Activated naive CD4-positive, alpha-beta T cell treated with anti-CD3 and anti-CD28 coated beads, Interleukin-2, amount 50 U/mL, for 24 hours (primary cell): ENCODE results near the gene PDZD8.

Source experiments
- H3K27ac Mint-ChIP-seq: one replicate; pipeline ENCODE4 v1.8.0; 2021; ENCODE audit warnings: mild to moderate bottlenecking, mixed read lengths
- H3K27me3 Mint-ChIP-seq: one replicate; pipeline ENCODE4 v1.8.0; 2021; ENCODE audit warnings: mixed read lengths
- H3K36me3 Mint-ChIP-seq: one replicate; pipeline ENCODE4 v1.8.0; 2021; ENCODE audit warnings: mixed read lengths
- H3K4me1 Mint-ChIP-seq: one replicate; pipeline ENCODE4 v1.8.0; 2021; ENCODE audit warnings: mixed read lengths
- H3K4me3 Mint-ChIP-seq: one replicate; pipeline ENCODE4 v1.8.0; 2021; ENCODE audit warnings: mild to moderate bottlenecking, mixed read lengths
- H3K9me3 Mint-ChIP-seq: one replicate; pipeline ENCODE4 v1.8.0; 2021; ENCODE audit warnings: mixed read lengths

PDZD8 gene

GRCh38 chr10:117262903-117263293, 112.3 kb downstream of the PDZD8 start:
- H3K4me3 Mint-ChIP-seq: no peak overlapping the region
- H3K4me1 Mint-ChIP-seq: peaks cover 10% of the 10 kb centered on the region
- H3K36me3 Mint-ChIP-seq: no peaks in the 10 kb centered on the region
- H3K27ac Mint-ChIP-seq: no peak overlapping the region
- H3K27me3 Mint-ChIP-seq: peaks cover 20% of the 10 kb centered on the region
- no peaks in the 10 kb centered on the region for H3K9me3 Mint-ChIP-seq

DNA sequence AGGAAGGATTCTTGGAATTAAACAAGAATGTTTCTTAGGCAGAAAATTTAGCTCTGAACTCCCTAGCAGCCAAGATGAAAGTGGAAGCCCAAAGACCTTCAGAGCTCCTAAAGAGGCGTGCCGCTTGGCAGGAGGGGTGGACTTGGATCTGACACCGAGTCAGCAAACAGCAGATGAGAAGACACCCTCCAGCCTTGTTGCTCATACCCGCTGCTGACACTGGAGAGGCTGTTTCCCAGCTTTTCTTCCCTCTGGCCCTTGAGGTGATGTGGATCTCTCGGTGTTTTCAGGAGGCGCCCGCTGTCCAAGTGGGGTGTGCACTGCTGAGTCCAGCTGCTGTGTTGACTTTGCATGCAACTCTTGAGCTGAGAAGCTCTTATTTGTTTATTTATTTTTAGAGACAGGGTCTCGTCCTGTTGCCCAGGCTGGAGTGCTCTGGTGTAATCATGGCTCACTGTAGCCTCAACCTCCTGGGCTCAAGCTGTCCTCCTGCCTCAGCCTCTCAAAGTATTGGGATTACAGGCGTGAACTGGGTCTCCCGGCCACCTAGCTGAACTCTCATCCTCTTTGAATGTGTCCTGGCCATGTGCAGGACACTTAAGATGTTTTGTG, 112.8 kb downstream of the PDZD8 start:
- Mint-ChIP-seq H3K36me3 (no peaks in the 10 kb centered on the region), H3K4me3 (no peak overlapping the region), H3K27me3 (peaks cover 20% of the 10 kb centered on the region), H3K27ac (no peak overlapping the region), H3K9me3 (no peaks in the 10 kb centered on the region), H3K4me1 (peaks cover 10% of the 10 kb centered on the region)

DNA sequence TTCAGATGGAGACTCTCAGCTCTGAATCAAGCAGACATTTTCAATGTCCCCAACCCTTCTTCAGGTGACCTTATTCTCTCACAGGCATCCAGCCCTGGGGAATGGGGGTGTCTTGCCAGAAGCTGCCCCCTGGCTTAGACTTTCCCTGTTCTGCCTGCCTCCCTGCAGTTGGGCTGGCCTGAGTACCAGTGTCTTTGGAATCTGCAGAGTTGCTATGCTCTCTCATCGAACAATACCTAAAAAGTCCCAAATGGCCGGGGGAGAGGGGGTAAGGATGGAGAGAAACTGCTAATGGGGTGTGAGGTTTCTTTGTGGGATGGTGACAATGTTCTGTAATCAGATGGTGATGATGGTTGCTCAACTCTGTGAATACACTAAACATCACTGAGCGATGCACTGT, 113.7 kb downstream of the PDZD8 start:
- H3K9me3 Mint-ChIP-seq: no peaks in the 10 kb centered on the region
- H3K27me3 Mint-ChIP-seq: peaks cover 20% of the 10 kb centered on the region
- H3K4me1 Mint-ChIP-seq: peaks cover 10% of the 10 kb centered on the region
- no peaks in the 10 kb centered on the region for H3K36me3 Mint-ChIP-seq
- H3K4me3 Mint-ChIP-seq: no peak overlapping the region
- H3K27ac Mint-ChIP-seq: no peak overlapping the region

DNA sequence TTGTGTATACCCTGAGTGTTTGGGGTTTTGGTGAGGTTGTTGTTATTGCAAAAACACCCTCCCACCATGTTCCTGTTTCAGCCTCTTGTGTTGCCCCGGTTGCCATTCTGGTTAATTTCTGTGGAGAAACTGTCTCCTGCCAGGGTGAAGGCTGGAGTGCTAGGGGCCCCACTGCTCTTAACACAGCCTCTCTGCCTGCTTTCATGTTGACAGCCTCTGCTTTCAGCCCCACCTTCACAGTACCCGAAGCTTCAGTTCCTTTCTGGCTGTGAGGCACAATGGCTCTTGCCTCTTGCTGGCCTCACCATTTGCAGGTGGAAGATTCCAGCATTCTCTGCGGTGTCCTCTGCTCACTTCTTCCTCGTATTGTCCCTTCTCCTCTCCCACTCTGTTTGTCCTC, 115.2 kb downstream of the PDZD8 start:
- Mint-ChIP-seq H3K9me3 (no peaks in the 10 kb centered on the region), H3K4me1 (peaks cover 10% of the 10 kb centered on the region), H3K36me3 (no peaks in the 10 kb centered on the region), H3K4me3 (no peak overlapping the region), H3K27ac (no peak overlapping the region), H3K27me3 (peaks cover 17% of the 10 kb centered on the region)

DNA sequence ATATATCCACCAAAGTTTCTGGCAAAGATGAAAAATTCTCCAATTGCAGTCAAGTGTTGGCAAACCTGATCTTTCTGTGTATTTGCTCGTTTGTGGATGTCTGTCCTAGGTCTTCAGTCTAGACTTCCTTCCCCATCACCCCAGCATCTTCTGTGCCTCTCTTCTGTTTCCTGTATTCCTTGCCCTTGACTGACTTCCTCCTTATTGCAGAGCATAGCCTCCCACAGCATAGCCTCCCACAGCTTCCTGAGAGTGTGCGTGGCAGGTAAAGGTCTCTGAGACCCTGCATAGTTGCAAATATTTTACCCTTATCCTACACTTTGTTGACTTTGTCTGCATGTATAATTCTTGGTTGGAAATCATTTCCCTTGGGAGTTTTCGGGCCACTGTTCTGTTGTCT, 116.0 kb downstream of the PDZD8 start:
- Mint-ChIP-seq H3K27me3 (peaks cover 16% of the 10 kb centered on the region), H3K4me3 (no peak overlapping the region), H3K9me3 (no peaks in the 10 kb centered on the region), H3K4me1 (peaks cover 10% of the 10 kb centered on the region), H3K27ac (no peak overlapping the region), H3K36me3 (no peaks in the 10 kb centered on the region)

- Mint-ChIP-seq H3K4me1 (peaks cover 10% of the 10 kb centered on the region), H3K27me3 (peaks cover 13% of the 10 kb centered on the region), H3K27ac (no peak overlapping the region), H3K4me3 (no peak overlapping the region), H3K36me3 (no peaks in the 10 kb centered on the region), H3K9me3 (no peaks in the 10 kb centered on the region)
These were observed 117.5 kb downstream of the PDZD8 start for GRCh38 chr10:117257721-117258120.

GRCh38 chr10:117256910-117257309, 118.3 kb downstream of the PDZD8 start:
- Mint-ChIP-seq H3K27me3 (peaks cover 11% of the 10 kb centered on the region), H3K4me1 (peaks cover 10% of the 10 kb centered on the region), H3K36me3 (no peaks in the 10 kb centered on the region), H3K4me3 (no peak overlapping the region), H3K27ac (no peak overlapping the region), H3K9me3 (no peaks in the 10 kb centered on the region)

DNA sequence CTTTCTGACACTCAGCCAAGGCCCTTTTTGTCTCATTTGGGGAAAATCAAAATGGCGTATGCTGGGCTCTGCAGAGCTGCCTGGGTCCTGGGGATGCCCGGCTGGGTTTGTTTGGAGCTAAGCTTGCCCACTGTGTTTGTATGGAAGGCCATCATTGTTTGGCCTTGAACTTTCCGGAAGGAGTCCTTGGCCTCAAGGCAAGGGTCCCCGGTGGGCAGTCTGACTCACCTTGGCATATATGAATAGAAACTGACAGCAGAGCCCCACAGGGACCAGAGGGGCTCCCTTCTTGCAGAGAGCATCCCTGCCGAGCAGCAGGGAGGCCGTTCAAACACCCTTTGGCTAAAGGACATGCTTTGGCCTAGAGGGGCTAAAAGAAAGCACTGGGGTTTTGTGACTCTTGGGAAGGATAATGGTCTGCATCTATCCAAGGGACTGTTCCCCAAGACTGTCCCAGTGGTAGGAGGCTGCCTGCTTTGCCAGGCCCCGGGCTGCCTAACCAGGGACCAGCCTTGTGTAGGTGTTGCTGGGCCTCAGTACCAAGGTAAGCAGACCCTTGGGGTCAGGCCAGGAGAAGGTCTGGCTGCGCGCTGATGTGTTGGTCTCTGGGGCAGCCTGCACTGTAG, 119.3 kb downstream of the PDZD8 start:
- Mint-ChIP-seq H3K4me1 (peaks cover 10% of the 10 kb centered on the region), H3K9me3 (no peaks in the 10 kb centered on the region), H3K4me3 (no peak overlapping the region), H3K27ac (no peak overlapping the region), H3K36me3 (no peaks in the 10 kb centered on the region), H3K27me3 (peaks cover 8% of the 10 kb centered on the region)

- Mint-ChIP-seq H3K4me1 (peaks cover 8% of the 10 kb centered on the region), H3K27ac (no peak overlapping the region), H3K4me3 (no peak overlapping the region), H3K36me3 (no peaks in the 10 kb centered on the region), H3K27me3 (peaks cover 4% of the 10 kb centered on the region), H3K9me3 (no peaks in the 10 kb centered on the region)
These were observed 120.2 kb downstream of the PDZD8 start for GRCh38 chr10:117254774-117255735.

DNA sequence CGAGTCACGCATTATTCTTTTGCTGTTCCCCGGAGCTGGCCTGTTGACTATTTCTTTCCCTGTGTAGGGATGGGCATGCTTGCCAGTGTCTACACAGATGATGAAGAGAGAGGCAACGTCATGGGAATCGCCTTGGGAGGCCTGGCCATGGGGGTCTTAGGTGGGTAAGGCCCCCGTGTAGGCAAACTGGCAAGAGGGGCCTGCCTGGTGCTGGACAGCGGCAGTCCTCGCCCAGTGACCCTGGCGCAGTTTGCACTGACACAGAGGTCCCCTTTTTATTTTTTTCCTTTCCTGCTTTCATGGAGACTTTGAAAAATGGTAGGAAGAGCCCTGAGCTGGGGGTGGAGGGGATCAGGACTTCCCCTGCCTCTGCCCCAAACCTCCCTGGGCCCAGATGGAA, 120.9 kb downstream of the PDZD8 start:
- Mint-ChIP-seq H3K4me3 (no peak overlapping the region), H3K27me3 (peaks cover 6% of the 10 kb centered on the region), H3K9me3 (no peaks in the 10 kb centered on the region), H3K4me1 (peaks cover under 1% of the 10 kb centered on the region), H3K36me3 (no peaks in the 10 kb centered on the region), H3K27ac (no peak overlapping the region)

GRCh38 chr10:117253908-117254307, 121.3 kb downstream of the PDZD8 start:
- Mint-ChIP-seq H3K36me3 (no peaks in the 10 kb centered on the region), H3K9me3 (no peaks in the 10 kb centered on the region), H3K4me3 (no peak overlapping the region), H3K27ac (no peak overlapping the region), H3K27me3 (peaks cover 6% of the 10 kb centered on the region), H3K4me1 (no peaks in the 10 kb centered on the region)

DNA sequence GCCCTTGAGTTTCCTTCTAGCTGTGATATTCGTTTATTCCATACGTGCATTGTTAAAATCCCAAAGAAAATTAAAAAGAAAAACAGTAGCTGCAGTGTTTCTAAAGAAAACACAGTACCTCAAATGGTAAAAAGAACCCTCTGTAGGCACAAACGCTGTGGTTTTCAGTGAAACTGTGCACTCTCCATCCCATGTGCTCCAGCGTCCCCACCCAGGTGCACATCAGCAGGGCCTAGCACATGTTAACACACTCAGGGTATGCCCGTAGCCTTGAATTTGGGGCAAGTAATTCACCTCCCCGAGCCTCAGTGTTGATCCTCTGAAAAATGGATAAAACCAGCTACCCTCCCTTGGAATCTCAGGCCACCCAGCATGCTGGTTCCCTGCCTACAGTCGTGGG, 124.8 kb downstream of the PDZD8 start:
- H3K9me3 Mint-ChIP-seq: no peaks in the 10 kb centered on the region
- peaks cover 9% of the 10 kb centered on the region for H3K27me3 Mint-ChIP-seq
- no peak overlapping the region for H3K27ac Mint-ChIP-seq
- no peak overlapping the region for H3K4me3 Mint-ChIP-seq
- H3K36me3 Mint-ChIP-seq: no peaks in the 10 kb centered on the region
- H3K4me1 Mint-ChIP-seq: peaks cover 5% of the 10 kb centered on the region

DNA sequence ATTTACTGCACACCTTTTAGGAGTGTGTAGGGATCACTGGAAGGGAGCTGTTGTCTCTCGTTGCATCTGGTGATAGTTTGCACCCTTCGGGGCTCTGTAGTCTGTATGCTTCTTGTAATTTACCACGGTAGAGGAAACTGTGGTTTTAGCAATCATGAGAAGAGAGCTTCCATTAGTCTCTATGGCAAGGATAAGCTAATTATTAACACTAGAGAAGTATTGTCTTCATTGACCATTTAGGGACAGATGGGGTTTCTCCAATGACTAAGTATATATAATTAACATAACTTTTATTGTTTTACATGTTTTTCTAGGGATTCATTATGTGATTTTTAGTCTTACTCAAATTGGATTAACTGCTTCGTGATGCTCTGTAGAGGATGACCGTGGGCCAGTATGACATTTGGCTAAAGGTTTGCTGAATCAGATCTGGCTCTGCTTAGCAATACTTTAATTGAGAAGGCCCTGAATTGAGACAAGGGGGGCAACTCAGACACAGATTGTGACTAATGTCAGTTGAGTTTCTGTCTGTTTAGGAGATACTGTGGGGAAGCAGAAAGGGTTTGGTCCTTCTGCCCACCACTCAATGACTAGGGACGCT, 125.6 kb downstream of the PDZD8 start:
- no peak overlapping the region for H3K4me3 Mint-ChIP-seq
- H3K36me3 Mint-ChIP-seq: no peaks in the 10 kb centered on the region
- peaks cover 11% of the 10 kb centered on the region for H3K27me3 Mint-ChIP-seq
- no peak overlapping the region for H3K27ac Mint-ChIP-seq
- H3K4me1 Mint-ChIP-seq: peaks cover 5% of the 10 kb centered on the region
- H3K9me3 Mint-ChIP-seq: no peaks in the 10 kb centered on the region

DNA sequence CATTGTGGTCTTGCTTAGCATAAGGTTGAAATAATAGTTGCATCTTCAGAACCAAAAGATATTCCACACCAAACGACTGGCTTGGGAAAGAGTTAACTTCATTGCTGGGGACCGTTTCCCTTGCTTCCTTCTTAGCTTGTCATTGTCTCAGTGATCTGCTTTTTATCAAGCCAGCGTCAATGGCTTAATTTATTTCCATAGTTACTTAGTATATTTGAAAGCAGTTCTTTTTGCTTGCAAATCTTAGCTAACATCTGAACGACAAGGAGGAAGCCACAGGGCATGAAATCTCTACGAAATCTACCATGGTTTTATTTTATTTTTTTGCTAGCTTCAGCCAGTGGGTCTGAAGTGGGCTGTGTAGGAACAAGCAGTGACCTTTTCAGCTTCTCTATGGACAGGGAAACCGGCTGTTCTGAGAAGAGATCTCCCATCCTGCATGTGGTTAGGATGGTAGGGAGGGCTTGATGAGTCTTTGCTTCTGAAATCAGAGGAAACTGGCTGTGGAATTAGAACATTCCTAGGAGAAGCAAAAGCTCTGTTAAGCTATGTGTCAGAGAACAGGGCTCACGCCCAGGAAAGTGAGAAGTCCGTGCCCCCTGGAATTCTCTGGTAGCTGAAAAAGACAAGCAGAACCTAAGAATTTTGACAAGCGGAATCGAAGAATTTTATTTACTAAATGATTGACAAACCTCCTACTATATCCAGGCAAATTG, 126.3 kb downstream of the PDZD8 start:
- no peak overlapping the region for H3K27ac Mint-ChIP-seq
- H3K36me3 Mint-ChIP-seq: no peaks in the 10 kb centered on the region
- H3K27me3 Mint-ChIP-seq: peaks cover 13% of the 10 kb centered on the region
- H3K4me1 Mint-ChIP-seq: peaks cover 5% of the 10 kb centered on the region
- H3K4me3 Mint-ChIP-seq: no peak overlapping the region
- no peaks in the 10 kb centered on the region for H3K9me3 Mint-ChIP-seq

GRCh38 chr10:117246997-117247671, 128.1 kb downstream of the PDZD8 start:
- peaks cover 9% of the 10 kb centered on the region for H3K4me1 Mint-ChIP-seq

More at GRCh38 chr10:117246997-117247671, 128.1 kb downstream of the PDZD8 start:
- no peaks in the 10 kb centered on the region for H3K9me3 Mint-ChIP-seq
- H3K36me3 Mint-ChIP-seq: no peaks in the 10 kb centered on the region
- H3K27me3 Mint-ChIP-seq: peaks cover 21% of the 10 kb centered on the region
- no peak overlapping the region for H3K4me3 Mint-ChIP-seq
- no peak overlapping the region for H3K27ac Mint-ChIP-seq
